NCI-H1092 (cell line): ENCODE results near the gene DNAJC6.
"Not testable (repeated sequence)": the region's sequence is repeated elsewhere in the genome, so short reads cannot be mapped to it uniquely, and the experiment has no call there.

ENCODE experiments used
- DNase-seq: peaks from one replicate; lab custom pipeline; 2025; lab: John Stamatoyannopoulos, UW

DNAJC6 gene

GRCh38 chr1:65309304-65310077, at the start of gene DNAJC6:
Gene DNAJC6, plus strand, starts transcription at chr1:65309543. Its CDS starts 203 bp downstream, at chr1:65309746.
- peak; percentile 48 for DNase-seq

GRCh38 chr1:65259816-65260215, 49.5 kb upstream of the DNAJC6 start:
- no peak for DNase-seq

GRCh38 chr1:65260851-65261473, 48.4 kb upstream of the DNAJC6 start:
- no peak for DNase-seq

DNA sequence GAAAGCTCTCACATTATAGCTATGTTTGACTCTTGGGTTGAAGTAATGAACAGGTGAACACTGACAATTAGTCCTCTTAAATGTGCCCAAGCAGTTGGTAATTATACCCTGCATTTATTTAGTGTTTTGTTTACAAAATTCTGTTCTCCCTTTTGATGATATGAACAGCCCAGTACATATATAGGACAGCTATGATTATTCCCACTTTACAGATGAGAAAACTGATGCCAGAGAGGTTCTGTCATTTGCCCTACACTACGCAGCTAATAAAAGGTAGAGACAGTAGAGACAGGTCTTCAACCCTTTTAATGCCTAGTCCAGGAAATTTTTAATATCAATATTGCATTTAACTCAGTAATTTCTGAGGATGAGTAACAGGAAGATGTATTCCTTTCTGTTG, 46.1 kb upstream of the DNAJC6 start:
- DNase-seq = no peak

GRCh38 chr1:65264197-65264929, 45.0 kb upstream of the DNAJC6 start:
- DNase-seq = no peak

GRCh38 chr1:65265296-65265650, 44.1 kb upstream of the DNAJC6 start:
- DNase-seq = no peak

DNA sequence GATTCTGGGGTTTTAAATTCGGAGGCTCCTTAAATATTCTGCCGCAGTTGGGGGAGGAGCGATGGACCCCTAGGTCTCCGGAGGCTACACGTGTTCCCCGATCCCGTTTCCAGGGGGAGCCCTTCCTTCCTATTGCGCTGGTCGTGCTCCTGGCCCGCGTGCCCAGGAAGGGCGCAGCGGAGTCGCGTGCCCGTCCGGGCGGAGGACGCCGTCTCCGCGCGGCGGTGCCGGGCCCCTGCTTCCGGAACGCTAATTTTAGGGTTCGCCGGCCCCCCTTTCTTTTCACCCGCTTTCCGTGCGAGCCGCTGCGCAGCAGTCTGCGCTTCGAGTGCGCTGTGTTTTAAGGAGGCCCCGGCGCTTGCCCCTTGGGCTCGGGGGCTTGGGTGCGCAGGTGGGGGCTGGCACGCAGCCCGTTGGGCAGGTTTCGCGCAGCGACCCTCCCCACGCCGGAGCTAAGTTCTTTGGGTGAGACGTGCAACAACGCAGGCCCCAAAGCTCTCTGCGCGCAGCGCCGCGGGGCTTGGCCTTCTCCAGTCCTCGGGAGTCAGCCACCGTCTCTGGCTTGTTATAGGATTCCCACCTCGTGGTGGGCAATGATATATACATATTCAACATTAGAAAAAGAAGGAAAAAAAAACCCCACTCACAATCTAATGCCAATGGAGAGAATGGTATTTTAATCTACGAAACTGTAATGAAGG, 43.5 kb upstream of the DNAJC6 start:
- peak; percentile 55 for DNase-seq

- no peak for DNase-seq
These were observed 42.9 kb upstream of the DNAJC6 start for GRCh38 chr1:65266476-65266875.

- no peak for DNase-seq
These were observed 42.1 kb upstream of the DNAJC6 start for GRCh38 chr1:65267271-65267670.

- DNase-seq = no peak
These were observed 41.7 kb upstream of the DNAJC6 start for GRCh38 chr1:65267683-65268082.

GRCh38 chr1:65269612-65270011, 39.7 kb upstream of the DNAJC6 start:
- no peak for DNase-seq

- no peak for DNase-seq
These were observed 33.0 kb upstream of the DNAJC6 start for GRCh38 chr1:65276197-65276939.

GRCh38 chr1:65277605-65278347, 31.6 kb upstream of the DNAJC6 start:
- DNase-seq = no peak

- DNase-seq = no peak
These were observed 30.8 kb upstream of the DNAJC6 start for GRCh38 chr1:65278376-65279069.

DNA sequence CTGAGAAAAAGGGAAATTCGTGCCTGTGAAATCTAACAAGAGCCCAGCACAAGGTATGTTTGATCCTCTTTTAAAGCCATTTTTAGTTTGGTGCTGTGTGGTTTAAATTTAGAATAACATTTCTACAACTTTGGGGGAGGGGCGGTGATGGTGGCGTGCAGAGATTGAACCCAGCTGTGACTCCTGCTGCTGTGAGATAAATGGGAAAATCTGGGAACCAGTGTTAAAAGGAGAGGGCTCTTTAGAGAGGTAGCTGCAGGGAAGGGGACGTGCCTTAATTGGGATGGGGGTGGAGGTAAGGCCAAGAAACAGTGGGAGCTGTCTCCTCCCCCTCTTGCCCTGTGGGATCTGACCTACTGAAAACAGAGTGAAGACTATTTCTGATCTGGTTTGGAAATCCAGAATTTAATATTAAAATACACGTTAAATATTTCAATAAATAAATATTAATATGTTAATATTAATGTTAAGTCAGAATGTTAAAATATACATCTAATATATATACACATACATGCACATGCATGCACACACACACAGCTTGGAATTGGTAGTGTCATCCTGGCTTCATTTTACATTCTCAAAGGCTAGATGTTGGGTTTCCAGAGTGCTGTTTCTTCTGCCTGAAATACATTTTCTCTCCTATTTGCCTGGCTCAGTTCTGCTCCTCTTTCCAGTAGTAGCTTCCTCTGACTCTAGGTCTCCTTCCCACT, 30.1 kb upstream of the DNAJC6 start:
- no peak for DNase-seq

- no peak for DNase-seq
These were observed 27.5 kb upstream of the DNAJC6 start for GRCh38 chr1:65281846-65282245.

DNA sequence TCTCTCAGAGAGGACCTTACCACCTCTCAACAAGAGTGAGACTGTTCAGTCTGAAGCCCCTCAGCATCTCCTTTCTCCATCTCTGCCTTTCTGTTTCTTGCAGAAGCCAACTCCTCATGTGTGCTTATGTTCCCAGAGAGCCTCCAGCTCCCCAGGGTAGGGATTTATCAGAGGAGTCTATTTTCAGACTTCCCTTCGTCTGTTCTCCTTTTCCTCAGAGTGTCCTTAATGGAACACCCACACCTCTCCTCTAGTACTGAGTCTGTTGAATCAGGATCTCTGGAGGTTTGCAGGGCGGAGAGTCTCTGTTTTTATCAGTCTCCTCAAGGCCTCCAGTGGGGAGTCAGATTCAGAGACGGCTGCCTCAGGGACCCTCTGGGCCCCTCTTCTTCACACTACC, 25.1 kb upstream of the DNAJC6 start:
- no peak for DNase-seq

- DNase-seq = no peak
These were observed 19.9 kb upstream of the DNAJC6 start for GRCh38 chr1:65289449-65289848.

GRCh38 chr1:65291818-65292217, 17.5 kb upstream of the DNAJC6 start:
- not testable (repeated sequence) for DNase-seq
